GM12864 (cell line): Measurements from ENCODE around the gene IFFO2.

ENCODE experiments used
- DNase-seq: peaks from one replicate; pipeline ENCODE4 v3.0.0-alpha.2; 2011; ENCODE audit warnings: low read depth
- H3K4me3 ChIP-seq: 2 replicates; pipeline ENCODE4 v1.5.1; 2011; ENCODE audit warnings: mild to moderate bottlenecking, low read depth, low read length, control low read depth
- CTCF ChIP-seq: IDR thresholded peaks from 2 replicates; pipeline ENCODE4 v1.5.1; 2011; ENCODE audit warnings: low read depth, mild to moderate bottlenecking, moderate library complexity, low read length, control low read depth, inconsistent platforms; ENCODE audit errors: missing control alignments

IFFO2 gene

GRCh38 chr1:18947570-18947969, 8.9 kb downstream of the IFFO2 start:
- no peak overlapping the region for H3K4me3 ChIP-seq
- no peak for TF ChIP-seq CTCF
- DNase-seq: no peak

DNA sequence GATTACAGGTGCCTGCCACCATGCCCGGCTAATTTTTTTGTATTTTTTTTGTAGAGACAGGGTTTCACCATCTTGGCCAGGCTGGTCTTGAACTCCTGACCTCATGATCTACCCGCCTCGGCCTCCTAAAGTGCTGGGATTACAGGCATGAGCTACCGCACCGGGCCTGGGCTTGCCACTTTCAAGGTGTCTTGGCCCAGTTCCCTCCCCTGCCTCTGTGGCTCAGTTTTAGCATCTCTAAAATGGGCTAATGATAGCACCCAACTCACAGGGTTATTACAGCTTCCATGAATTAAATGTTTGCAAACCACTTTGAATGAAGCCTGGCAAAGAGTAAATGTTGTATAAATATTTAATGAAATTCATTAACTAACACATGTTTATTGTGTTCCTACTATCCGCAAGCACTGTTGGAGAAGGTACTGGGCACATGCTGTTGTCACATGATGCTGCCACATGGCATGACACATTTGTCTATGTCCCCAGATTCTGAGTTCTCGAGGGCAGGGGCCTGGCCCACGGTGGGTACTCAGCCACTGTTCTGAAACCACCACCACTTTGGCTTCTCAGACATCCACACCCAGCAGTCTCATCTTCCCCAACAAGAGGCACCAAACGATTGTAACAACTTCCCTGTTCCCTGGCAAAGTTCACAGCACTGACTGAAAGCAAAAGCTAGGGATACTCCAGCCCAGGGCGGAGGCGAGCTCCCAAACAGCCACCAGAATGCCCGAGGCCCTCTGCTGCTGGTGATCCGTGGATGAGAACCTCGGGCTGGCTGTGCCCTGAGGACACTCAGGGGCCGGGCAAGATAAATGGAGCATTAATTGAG, 9.7 kb downstream of the IFFO2 start:
- H3K4me3 ChIP-seq: no peak overlapping the region
- TF ChIP-seq CTCF: no peak
- no peak for DNase-seq

DNA sequence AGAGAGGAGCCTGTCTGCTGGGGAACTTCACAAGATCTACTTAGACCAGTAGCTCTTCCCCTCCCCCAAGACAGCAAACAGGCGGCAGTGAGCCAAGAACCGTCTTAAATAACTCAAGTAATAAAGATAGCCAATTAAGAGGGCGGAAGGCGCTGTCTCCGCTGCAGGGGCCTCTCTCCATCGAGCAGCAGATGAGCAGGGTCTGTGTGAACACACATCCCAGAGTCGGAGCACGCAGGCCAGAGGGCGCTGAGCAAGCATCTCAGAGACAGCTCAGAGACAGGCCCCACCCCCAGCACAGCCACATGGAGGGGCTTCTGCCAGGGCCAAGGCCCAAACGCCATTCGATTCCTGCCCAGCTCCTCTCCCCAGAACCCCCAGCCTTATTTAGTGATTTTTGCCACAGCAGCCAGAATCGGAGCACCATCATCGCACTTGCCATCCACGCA, 11.1 kb downstream of the IFFO2 start:
- DNase-seq: no peak
- TF ChIP-seq CTCF: no peak
- no peak overlapping the region for H3K4me3 ChIP-seq

- no peak overlapping the region for H3K4me3 ChIP-seq
- TF ChIP-seq CTCF: no peak
- no peak for DNase-seq
These were observed 11.7 kb downstream of the IFFO2 start for GRCh38 chr1:18944810-18945209.

GRCh38 chr1:18943914-18944572, 12.4 kb downstream of the IFFO2 start:
- TF ChIP-seq CTCF: no peak
- no peak overlapping the region for H3K4me3 ChIP-seq
- DNase-seq: no peak

- H3K4me3 ChIP-seq: no peak overlapping the region
- TF ChIP-seq CTCF: no peak
- DNase-seq: no peak
These were observed 13.3 kb downstream of the IFFO2 start for GRCh38 chr1:18943162-18943561.
